Measurements from ENCODE around the gene MSX1. TPM values are rescaled to one million over a fixed set of nuclear protein-coding genes. Genes with fewer than 3 reads are reported as not detected.

Gene MSX1
- total RNA-seq, 2 experiments from 2014 or later = 0.16 to 0.61 TPM

GRCh38 chr4:4857001-4857808, 2.3 kb upstream of the MSX1 start:
- POLR2A ChIA-PET = no interaction called here

GRCh38 chr4:4857809-4858508, 1.5 kb upstream of the MSX1 start:
- Mint-ChIP-seq H3K4me1 (ENCODE audit: low read depth) (peaks cover 49% of the 10 kb centered on the region), H3K27me3 (peaks cover 77% of the 10 kb centered on the region), H3K9me3 (peaks cover 3% of the 10 kb centered on the region), H3K4me3 (no peak overlapping the region), H3K36me3 (ENCODE audit: low read depth) (peaks cover 2% of the 10 kb centered on the region), H3K27ac (no peak overlapping the region)
- DNase-seq (no peak), ATAC-seq (no peak)
- intact Hi-C loops (cut with micrococcal nuclease) = loop anchor here (5.0 kb wide), 1 partner anchor 371 kb away; no protein-coding TSS in a partner anchor
- POLR2A ChIA-PET = no interaction called here
- CTCF ChIA-PET = no interaction called here
- TF ChIP-seq CTCF (IDR thresholded peaks at IDR 0.05) = no peak

More at GRCh38 chr4:4857001-4857808, 2.3 kb upstream of the MSX1 start:
- ATAC-seq (no peak), DNase-seq (no peak)
- H3K27me3 Mint-ChIP-seq = peaks cover 79% of the 10 kb centered on the region
- no peak overlapping the region for H3K4me3 Mint-ChIP-seq
- peaks cover 54% of the 10 kb centered on the region for H3K4me1 Mint-ChIP-seq (ENCODE audit: low read depth)
- intact Hi-C loops (cut with micrococcal nuclease) = loop anchor here (5.0 kb wide), 1 partner anchor 370 kb away; no protein-coding TSS in a partner anchor
- H3K27ac Mint-ChIP-seq = no peak overlapping the region
- TF ChIP-seq CTCF (IDR thresholded peaks at IDR 0.05) = no peak
- CTCF ChIA-PET = no interaction called here
- peaks cover 3% of the 10 kb centered on the region for H3K9me3 Mint-ChIP-seq
- H3K36me3 Mint-ChIP-seq (ENCODE audit: low read depth) = peaks cover 2% of the 10 kb centered on the region

- Mint-ChIP-seq H3K27ac (no peak overlapping the region), H3K4me3 (peak overlapping the region; percentile 32), H3K36me3 (ENCODE audit: low read depth) (peaks cover 2% of the 10 kb centered on the region), H3K27me3 (peaks cover 74% of the 10 kb centered on the region), H3K9me3 (peaks cover 3% of the 10 kb centered on the region), H3K4me1 (ENCODE audit: low read depth) (peaks cover 44% of the 10 kb centered on the region)
- DNase-seq (no peak), ATAC-seq (no peak)
- POLR2A ChIA-PET = no interaction called here
- intact Hi-C loops (cut with micrococcal nuclease) = loop anchor here (5.0 kb wide), 1 partner anchor 371 kb away; no protein-coding TSS in a partner anchor
- TF ChIP-seq CTCF (IDR thresholded peaks at IDR 0.05) = no peak
- CTCF ChIA-PET = no interaction called here
Observed at GRCh38 chr4:4858527-4859324, 739 bp upstream of the MSX1 start.

- Mint-ChIP-seq H3K27me3 (peaks cover 79% of the 10 kb centered on the region), H3K4me3 (peak overlapping the region; percentile 66), H3K4me1 (ENCODE audit: low read depth) (peaks cover 41% of the 10 kb centered on the region), H3K9me3 (peaks cover 2% of the 10 kb centered on the region), H3K27ac (no peak overlapping the region), H3K36me3 (ENCODE audit: low read depth) (peaks cover 2% of the 10 kb centered on the region)
- POLR2A ChIA-PET = no interaction called here
- CTCF ChIA-PET = no interaction called here
- TF ChIP-seq CTCF (IDR thresholded peaks at IDR 0.05) = no peak
- DNase-seq (no peak), ATAC-seq (peak; percentile 21)
- intact Hi-C loops (cut with micrococcal nuclease) = loop anchor here (5.0 kb wide), 1 partner anchor 373 kb away; no protein-coding TSS in a partner anchor
Observed at GRCh38 chr4:4859799-4860599, 534 bp downstream of the MSX1 start.

Data from activated CD8-positive, alpha-beta T cell treated with anti-CD3 and anti-CD28 coated beads for 36 hours (primary cell).